CD4-positive, alpha-beta T cell treated with Interleukin-6 at 100 ng/mL for 8 hours (primary cell): ENCODE measurements around the gene CLEC11A.

Experiments used
- DNase-seq: peaks from one replicate; pipeline ENCODE4 v3.0.0-alpha.2; 2020; ENCODE audit warnings: mixed read lengths, low spot score

The CLEC11A gene

DNA sequence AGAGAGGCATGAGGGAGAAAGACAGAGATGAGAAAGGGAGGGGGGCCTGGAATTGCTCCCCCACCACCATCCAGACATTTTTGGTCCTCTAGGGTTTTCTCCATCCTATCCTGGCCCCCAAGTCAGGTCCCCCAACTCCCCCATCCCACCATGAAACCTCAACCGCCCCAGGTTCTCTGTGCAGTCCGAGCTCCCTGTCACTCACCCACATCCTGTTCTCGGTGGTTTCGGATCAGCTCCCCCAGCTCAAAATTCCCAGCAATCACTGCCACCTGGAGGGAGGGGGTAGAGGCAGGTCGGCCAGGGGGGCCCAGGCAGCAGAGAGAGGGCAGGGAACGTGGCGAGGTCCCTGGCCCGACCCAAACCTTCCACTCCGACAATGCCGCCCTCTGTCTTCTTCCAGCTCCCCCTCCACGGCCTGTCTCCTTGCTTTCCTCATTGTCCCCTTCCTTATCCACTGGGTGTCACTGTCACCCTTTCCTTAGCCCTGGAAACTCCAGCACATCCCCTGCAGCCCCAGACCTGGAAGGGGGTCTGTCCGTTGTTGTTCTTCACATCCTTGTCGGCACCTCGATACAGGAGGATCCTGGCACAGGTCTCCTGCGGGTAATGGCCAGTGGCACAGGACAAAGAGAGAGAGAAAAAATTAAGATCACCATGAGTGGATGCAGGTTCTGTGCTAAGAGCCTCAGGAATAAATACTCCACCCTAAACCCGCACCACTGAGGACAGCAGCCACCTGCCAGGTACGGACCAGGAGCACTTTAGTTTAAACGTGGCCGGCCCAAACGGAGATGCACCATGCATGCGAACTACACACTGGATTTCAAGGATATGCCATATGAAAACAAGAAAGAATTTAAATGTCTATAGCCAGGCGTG is 19.0 kb upstream of the CLEC11A start:
- DNase-seq, result no peak

- DNase-seq, result no peak
These were observed 17.6 kb upstream of the CLEC11A start for GRCh38 chr19:50705422-50706019.

DNA sequence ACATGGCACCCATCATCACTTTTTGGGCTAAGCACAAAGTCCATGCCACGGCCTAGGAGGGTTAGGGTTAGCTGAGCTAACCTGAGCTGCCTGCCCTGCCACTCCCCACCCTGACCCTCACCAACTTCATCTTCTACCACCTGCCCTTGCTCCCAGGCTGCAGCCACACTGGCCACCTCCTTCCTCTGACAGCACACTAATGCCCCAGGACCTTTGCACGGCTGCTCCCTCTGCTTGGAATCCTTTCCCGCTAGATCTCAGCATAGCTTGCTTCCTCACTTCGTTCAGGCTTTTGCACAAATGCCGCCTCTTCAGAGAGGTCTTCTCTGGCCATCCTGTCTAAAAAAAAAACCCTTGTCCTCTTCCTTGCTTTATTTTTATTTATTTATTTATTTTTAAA is 16.8 kb upstream of the CLEC11A start:
- DNase-seq, result no peak

DNA sequence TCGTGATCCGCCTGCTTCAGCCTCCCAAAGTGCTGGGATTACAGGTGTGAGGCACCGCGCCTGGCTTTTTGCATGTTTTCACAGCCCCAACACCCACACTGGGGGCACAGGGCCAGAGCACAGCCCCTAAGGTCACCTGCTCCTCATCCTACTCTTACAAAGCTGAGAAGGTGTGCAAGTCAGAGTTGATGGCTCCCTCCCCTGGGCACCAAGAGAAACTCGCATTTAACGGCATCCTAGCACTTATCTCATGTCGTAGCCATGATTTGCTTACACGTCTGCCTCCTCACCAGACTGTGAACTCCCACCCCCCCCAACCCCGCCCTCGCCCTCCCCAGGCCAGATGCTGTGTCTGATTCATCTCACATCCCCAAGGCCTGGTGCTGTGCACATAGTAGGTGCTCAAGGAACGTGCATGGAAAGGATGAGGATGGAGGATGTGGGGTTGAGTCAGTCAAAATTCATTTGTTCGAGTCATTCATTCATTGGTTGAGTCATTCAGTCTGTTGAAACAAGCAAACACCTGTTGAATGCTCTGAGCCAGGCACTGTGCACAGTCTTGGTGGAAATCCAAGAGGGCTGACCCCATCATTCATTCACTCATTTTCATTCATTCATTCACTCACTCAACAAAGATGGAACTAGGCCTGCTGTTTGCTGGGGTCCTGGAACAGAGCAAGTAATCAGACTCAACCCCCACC is 14.8 kb upstream of the CLEC11A start:
- no peak for DNase-seq

- DNase-seq, result no peak
These were observed 13.1 kb upstream of the CLEC11A start for GRCh38 chr19:50710094-50710493.

- DNase-seq, result no peak
These were observed 12.6 kb upstream of the CLEC11A start for GRCh38 chr19:50710612-50711011.

DNA sequence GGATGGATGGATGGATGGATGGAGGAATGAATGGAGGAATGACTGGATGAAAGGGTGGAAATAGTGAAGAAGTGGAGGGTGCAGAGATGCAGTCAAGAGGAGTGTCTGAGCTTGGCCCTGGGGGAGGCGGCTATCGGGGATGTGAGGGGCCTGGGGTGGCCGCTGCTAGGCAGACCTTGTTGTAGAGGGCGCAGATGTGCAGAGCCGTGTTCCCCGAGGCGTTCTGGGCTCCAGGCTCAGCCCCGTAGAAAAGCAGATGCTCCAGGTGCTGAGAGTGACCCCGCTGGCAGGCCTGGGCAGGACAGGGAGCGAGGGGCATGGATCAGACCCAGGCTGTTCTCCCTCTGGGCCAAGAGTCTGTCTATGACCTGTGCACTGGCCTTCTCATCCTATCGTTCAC is 12.0 kb upstream of the CLEC11A start:
- no peak for DNase-seq

DNA sequence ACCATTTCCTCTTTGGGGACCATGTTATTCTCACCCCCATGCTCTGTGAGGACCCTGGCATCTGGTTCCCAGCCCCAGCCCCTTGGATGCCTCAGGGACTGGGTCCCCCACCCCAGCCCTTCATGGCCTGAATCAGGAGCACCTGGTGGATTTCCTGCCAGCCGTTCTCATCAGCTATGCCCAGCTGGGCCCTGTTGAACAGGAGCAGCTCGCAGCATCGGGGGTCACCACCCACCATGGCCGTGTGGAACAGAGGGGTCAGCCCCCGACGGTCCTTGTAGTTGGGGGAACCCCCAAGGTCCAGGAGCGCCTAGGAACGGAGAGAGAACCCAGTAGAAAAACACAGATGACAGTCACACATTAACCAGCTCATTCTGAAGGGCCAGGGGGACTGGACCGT is 11.4 kb upstream of the CLEC11A start:
- DNase-seq, result no peak

DNA sequence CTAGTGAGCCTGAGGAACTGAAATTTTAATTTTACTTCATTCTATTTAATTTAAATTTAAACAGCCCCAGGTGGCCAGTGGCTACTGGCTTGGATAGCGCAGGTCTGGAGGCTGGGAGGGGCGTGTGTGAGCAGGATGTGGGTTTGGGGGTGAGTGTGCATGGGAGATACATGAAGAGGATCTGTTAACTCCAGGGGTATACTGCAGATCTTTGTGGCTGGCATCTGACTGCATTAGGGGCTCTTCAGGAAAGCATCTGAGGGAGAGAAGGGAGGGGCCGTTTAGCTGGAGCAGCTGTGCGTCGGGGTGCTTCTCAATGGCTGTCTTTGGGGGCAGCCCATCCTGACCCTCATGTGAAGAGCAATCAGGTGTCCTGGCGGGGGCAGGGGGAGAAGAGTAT is 10.3 kb upstream of the CLEC11A start:
- no peak for DNase-seq

DNA sequence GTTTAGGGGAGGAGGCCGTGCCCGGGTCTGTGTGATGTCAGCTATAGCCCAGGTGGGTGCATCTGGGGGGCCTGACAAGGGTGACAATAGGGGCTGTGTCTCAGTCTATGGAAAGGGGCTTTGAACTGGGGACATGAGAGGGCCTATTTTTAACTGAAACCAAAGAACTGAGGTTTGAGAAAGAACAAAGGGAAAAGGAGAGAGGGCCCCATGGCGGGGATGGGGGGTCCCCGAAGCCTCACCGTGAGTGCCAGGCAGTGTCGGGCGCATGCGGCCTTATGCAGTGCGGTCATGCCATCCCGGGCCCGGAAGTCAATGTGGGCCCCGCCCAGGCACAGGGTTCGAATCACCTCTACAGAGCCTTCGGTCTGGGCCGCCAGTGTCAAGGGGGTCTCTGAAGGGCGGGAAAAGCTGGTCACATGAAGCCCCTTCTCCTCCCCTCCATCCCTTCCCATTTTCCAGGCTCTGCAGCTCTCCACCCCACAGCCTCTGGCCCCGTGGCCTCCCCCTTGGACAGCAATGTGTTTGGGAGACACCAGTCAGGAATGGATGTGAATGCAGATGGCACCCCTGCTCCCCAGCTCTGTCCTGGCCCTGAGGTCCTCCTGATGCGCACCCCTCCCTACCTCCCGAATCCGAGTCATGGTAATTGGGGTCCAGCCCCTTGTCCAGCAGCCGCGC is 9.5 kb upstream of the CLEC11A start:
- no peak for DNase-seq

- no peak for DNase-seq
These were observed 6.8 kb upstream of the CLEC11A start for GRCh38 chr19:50716178-50717025.

DNA sequence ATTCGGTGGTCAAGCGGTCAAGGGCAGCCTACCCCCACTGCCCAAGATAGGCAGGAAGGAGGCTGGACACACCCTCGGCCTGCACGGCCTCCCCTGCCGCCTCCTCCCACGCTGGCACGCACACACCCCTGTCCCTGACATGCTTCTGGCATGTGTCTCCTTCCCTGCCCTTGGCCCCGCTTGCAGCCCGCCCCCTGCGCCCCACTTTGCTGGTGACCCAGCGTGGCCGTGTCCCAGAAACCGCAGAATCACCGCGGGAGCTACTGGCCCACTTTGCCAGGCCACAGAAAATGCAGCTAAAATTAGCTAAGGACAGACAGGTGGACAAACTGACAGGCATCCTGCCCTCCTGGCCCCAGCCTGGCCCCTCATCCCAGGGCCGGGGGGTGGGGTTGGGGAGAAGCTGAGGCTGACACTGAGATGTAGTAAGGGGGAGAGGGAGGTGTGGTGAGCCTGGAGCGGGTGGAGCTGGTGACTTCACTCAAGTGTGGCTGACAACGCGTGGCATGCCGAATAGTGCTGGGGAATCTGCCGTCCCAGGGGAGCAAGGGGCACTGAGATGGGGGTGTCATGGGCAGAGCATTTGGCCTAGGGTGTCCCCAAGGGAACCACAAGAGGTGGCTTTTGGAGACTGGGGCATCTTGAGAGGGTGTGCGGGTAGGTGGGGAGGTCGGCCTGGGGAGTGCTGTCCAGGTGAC is 6.0 kb upstream of the CLEC11A start:
- DNase-seq, result no peak

GRCh38 chr19:50717891-50718254 is 5.3 kb upstream of the CLEC11A start:
- no peak for DNase-seq

DNA sequence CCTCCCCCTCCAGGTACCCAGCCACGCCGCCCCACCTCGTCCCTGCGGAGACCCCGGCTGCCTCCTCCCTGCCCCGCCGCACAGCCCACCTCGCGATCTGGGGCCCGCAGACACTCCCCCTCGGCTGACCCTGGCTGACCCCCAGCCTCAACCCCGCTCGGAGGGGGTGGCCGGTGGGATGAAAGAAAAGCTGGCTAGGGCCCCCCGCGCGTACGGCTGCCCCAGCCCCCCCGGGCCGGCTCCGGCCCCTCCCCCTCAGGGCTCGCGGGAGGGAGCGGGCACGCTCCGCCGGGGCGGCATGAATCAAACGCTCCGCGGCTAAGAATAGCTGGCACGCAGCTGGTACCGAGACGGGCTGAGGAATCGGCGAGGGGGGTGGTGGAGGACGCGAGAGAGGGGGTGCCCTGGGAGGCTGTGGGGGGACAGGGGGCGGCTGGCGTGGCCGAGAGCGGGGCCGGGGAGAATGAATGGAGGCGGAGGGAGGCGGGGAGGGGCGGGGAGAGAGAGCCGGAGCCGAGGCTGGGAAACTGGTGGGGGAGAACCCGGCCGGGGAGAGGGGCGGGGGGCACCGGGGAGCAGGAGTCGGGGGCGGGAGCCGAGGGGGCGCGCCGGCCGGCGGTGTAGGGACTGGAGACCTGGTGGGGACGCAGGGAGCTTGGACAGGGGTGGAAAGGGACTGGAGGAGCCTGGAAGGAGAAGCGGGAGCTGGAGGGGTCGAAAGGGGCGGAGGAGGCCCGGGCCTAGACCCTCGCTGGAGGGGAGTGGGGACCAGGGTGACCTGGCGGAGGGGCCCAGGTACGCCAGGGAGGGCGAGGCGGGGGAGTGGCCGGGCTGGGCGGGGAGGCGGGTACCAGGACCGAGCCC is 4.7 kb upstream of the CLEC11A start:
- no peak for DNase-seq

DNA sequence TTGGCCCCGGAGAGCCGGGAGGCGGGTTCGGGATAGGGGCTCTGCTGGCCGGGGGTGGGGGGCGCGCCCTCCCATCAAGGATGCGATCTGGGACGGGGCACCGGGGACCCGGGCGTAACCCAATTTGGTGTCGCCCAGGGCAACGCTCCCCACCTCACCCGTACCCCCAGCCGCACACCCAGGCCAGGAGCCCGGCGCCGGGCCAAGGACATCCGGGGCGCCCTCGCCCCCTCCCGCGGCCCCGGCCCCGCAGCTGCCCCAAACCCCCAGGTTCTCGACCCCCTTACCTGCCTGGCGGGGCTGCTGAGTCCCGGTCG is 4.1 kb upstream of the CLEC11A start:
- no peak for DNase-seq

DNA sequence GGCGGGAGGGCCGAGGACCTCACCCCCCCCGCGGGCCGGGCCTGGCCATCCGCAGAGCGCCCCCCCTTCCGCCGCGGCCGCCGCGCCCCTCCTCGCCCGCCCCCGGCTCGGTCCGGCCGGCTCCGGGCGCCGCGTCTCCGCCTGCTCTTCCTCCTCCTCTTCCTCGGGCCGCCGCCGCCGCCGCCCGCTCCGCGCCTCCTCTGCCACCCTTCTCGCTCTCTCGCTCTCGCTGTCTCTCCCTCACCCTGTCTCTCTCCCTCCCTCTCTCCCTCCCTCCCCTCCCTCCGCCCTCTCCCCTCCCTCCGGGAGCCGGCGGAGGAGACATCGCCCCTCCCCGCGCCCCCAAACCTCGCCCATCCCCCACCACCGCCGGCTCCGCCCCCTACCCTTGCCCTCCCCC is 3.6 kb upstream of the CLEC11A start, which contains the start of gene SHANK1:
SHANK1 (minus strand) TSS at position 237 of the 400 bp plus-strand sequence. CDS start 2,883 bp downstream, outside the sequence.
- DNase-seq, result no peak

DNA sequence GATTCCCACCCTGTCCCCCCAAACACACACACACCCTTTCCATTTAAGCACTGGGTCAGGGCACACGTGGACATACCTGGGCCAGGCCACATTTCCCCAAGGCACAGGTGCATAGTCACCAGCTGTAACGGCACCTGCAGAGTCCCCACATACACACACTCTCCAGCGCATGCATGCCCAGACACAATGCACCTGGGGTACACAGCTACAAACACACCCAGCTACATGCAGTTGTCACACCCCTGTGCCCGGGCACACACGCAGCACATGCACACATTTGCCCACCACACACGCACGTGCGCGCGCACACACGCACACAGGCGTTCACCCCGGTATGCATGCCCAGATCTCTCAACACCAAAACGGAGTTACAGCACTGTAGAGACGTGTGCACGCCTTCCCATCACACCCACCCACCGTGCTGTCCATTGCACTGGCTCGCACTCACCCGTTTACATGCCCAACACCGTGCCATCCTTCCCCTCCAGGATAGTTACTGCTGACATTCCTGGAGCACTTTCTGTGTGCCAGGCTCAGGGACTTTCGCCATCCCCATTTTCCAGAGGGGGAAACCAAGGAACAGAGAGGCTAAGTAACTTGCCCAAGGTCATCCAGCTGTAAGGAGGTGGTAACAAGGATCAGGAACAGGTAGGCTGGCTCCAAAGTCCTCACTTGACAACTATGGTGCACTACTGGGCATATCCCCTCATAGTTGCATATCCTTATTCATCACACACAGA is 2.8 kb upstream of the CLEC11A start:
- no peak for DNase-seq

DNA sequence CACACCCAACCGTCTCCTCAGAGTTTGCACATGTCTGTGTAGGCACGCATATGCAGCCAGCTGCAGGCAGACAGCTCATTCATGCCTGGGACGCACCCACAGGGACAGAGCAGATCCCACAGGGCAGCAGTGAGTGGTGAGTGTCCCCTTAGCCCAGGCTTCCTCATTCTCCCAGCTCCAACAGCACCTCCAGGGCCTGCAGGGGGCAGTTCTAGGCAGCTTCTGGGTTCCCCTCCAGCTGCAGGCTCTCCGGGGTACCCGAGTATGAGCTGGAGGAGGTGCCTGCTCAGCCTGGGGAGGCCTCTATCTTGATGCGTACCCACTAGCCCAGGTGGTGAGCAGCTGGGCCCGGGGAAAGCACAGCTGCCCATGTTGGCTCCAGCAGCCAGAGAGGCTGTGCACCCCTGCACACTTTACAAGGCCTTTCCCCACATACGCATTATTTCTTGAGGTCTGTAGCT is 2.2 kb upstream of the CLEC11A start:
- DNase-seq, result no peak

- DNase-seq, result no peak
These were observed 1.6 kb upstream of the CLEC11A start for GRCh38 chr19:50721441-50722137.
